Activated naive CD4-positive, alpha-beta T cell (primary cell): Measurements from ENCODE around the gene DUS3L.
"Not testable (repeated sequence)": the region's sequence is repeated elsewhere in the genome, so short reads cannot be mapped to it uniquely, and the experiment has no call there.

ENCODE experiments used
- DNase-seq, 4 experiments: peaks; one replicate each; lab custom pipeline; 2025; lab: John Stamatoyannopoulos, UW

The DUS3L gene

GRCh38 chr19:5799247-5800241 is 8.6 kb upstream of the DUS3L start:
- no peak for DNase-seq

DNA sequence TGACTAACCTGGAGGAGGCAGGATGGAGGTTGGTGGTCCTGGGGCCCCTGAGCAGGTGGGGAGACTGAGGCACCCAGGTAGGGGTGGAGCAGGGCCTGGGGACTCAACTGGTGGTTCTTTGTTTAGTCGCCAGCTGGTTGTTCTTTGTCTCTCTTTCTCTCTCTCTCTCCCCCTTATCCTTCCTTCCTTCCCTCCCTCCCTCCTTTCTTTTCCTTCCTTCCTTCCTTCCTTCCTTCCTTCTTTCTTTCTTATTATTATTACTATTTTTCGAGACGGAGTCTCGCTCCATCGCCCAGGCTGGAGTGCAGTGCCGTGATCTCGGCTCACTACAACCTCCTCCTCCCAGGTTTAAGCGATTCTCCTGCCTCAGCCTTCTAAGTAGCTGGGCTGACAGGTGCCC is 7.3 kb upstream of the DUS3L start:
- DNase-seq, result no peak

GRCh38 chr19:5795382-5795919 is 4.5 kb upstream of the DUS3L start:
- no peak for DNase-seq

GRCh38 chr19:5793188-5793587 is 2.2 kb upstream of the DUS3L start:
- DNase-seq, result no peak

GRCh38 chr19:5792224-5792623 is 1.3 kb upstream of the DUS3L start:
- DNase-seq, result no peak

DNA sequence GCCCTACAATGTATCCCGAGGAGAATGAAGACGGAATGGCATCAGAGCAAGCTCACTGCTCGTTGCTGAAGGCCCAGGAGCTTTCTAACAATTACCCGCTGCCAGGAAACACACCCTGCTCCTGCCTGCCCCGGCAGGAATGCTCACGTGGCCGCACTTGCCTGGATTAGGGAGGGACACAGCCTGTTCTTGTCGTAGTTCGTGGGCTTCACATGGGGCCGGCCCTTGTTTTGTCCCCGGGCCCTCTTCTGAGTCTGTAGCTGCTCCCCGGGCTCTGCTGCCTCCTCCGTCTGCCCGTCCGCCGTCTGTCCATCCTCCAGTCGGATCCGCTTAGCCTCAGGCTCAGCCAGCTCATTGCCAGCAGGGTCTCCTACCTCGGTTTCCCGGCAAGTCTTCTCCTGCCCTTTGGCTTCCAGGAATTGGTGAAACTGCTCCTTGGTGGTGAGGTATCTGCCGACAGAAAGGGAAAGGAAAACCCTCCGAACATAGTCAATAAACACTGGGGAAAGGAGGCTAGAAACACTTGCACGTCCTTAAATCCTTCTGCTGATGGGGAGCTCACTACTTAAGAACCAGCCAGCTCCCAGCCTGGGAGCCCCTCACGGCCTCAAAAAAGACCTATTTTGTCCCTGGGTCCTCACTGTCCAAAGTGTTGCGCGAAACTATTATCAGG is 941 bp downstream of the DUS3L start:
- DNase-seq, result no peak

DNA sequence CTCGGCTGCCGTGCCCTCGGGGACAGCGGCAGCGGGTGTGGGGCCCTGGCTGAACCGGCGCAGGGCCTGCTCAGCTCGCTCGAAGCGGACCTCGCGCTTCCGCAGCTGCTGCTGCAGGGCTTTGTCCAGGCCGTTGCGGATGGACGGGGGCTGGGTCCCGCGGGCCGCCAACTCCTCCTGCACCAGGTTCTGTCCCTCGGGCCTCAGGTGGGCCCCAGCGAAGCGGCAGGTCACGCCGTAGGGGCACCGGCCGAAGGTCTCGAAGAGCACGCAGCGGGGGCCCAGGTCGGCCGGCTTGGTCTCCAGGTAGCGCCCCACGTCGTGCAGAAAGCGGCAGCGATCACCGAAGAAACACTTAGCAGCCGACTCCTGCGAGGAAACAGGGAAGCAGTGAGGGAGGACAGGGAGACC is 1.6 kb downstream of the DUS3L start:
- no peak for DNase-seq

DNA sequence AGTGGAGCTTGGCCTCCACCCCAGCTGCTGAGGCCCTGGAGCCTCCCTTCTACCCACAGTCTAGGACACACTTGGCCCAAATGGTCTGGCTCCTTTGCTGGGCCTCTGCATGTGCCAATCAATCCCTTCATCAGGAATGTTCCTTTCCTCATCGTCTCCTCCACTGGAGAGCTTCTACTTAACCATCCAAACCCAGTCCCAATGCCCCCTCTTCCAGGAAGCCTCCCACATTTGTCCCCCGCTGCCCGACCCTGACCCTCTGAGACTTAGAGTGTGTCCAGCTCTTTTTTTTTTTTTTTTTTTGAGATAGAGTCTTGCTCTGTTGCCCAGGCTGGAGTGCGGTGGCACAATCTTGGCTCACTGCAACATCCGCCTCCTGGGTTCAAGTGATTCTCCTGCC is 2.5 kb downstream of the DUS3L start:
- no peak for DNase-seq

DNA sequence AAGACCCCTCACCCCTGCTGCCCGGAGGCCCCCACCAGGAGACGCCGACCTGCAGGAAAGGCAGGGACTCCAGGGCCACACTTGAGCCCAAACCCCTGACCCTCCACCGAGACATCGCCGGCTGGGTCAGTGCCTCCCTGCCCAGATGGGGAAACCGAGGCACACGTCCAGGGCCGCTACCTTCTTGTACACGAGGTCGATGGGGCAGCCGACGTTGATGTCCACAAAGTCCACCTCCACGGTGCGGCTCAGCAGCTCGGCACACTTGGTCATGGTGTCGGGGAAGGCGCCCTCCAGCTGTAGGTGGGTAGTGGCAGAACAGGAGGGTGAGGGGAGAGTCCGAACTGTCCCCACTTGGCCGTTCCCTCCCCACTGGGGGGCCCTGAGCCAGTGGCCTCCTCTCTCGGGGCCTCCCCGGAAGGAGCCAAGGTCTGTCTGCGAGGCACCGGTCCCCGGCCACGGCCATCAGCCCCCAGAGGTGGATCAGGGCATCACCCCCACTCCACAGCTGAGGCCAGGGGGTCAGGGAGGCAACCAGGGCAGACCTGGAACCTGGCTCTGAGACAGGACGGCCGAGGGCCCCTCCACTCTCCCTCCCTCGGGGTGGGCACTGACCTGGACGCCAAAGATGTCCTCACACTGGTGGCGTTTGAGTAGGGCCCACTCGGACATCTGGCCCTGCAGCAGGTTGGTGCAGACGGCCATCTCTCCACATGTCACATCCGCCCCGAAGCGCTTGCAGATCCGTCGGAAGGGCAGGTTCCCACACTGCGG is 3.4 kb downstream of the DUS3L start:
- DNase-seq, result no peak

GRCh38 chr19:5786593-5787408 is 4.2 kb downstream of the DUS3L start:
- no peak for DNase-seq

- no peak for DNase-seq
Observed at GRCh38 chr19:5785423-5785822, 5.5 kb downstream of the DUS3L start.

DNA sequence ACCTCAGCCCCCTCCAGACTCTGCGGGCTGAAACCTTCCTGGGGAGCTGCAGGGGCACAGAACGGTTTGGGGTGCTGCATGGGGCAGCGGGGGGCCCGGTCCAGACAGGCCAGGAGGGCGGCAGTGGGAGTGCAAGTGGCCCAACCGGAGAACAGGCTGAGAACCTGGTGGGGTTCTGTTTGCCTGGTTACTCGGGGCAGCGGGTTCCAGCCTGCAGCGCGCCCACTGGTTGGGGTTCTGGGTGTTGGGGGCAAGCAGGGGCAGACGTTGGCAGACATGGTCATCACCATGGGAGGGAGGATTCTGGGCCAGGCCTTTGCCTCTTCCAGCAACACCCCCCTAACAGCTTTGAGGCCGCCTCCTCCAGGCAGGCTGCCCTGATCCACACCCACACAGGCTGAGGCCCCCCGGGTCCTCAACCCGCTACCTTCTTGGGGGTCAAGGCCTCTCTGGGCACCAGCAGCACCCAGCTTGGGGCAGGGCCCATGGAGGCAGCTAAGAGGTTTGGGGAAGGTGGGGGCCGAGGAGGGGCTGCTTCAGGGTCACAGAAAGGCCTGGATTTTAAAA is 6.3 kb downstream of the DUS3L start, which contains the start of gene PRR22:
TSS of gene PRR22 (minus strand) at position 166 of the 567 bp plus-strand sequence. CDS start at position 80, 86 bp downstream.
- DNase-seq, result no peak

GRCh38 chr19:5782945-5783919 is 7.7 kb downstream of the DUS3L start:
- DNase-seq, result no peak

GRCh38 chr19:5782322-5782721 is 8.6 kb downstream of the DUS3L start:
- DNase-seq, result no peak

GRCh38 chr19:5780916-5781315 is 10.0 kb downstream of the DUS3L start:
- DNase-seq, result not testable (repeated sequence)

DNA sequence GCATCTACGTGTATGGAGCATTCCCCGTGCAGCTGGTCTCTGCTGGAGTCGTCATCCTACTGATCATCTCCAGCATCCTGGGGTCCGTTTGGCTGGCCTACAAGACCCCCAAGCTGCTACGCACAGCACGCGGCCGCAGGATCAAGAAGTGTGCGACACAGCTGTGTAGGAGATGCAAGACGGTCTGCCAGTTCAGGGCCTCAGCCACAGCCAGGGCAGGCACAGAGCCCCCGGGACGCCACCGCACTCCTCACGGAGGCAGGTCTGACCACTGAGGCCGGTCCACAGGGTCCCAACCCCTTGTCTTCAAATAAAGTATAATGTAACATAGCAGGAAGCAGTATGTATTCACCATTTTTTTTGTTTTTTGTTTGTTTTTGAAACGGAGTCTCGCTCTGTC is 12.6 kb downstream of the DUS3L start:
- no peak for DNase-seq

- DNase-seq, result no peak
Observed at GRCh38 chr19:5775668-5776309, 15.2 kb downstream of the DUS3L start.

DNA sequence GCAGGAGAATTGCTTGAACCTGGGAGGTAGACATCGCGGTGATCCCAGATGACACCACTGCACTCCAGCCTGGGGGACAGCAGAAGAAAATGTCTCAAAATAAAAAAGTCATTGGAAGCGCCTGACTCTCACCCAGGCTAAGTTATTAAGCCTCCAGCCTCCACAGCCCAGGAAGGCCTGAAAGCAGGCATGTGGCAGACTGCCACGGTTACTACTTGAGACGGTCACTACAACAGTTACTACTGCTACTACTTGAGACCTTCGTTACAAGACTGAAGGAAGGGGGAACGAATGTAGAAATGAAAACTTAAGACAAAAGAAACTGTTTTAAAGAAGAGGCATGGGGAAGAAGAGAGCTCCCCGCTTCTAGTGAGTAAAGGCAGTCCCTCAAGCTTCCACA is 16.0 kb downstream of the DUS3L start:
- DNase-seq, result no peak

DNA sequence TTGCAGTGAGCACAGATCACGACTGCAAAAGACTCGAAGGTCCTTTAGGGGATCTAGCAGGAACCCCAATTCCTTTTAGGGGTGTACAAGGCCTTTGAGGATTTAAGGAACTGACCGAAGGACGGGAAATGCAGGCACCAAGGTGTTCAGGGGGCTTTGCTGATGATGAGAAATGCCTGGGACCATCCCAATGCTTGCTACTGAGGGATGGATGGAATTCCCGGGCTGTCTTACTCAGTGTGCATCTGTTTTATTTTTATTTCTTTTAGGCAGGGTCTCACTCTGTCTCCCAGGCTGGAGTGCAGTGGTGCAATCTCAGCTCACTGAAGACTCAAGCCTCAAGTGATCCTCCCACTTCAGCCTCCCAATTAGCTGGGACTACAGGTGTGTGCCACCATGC is 17.7 kb downstream of the DUS3L start:
- no peak for DNase-seq
